Measurements from ENCODE around the gene KASH5. TPM values are rescaled to one million over a fixed set of nuclear protein-coding genes. Genes with fewer than 3 reads are reported as not detected.
A peak's percentile ranks its signal among the peaks of the same experiment; 100 is the strongest.

Gene KASH5
- total and polyA plus RNA-seq, 9 donors: 0.15 to 0.23 TPM; not detected in 7

- no peak for DNase-seq
- Histone ChIP-seq H3K27ac (no peak overlapping the region), H3K27me3 (no peaks in the 10 kb centered on the region), H3K36me3 (no peaks in the 10 kb centered on the region), H3K4me3 (no peak overlapping the region), H3K4me1 (ENCODE audit: insufficient read depth) (no peaks in the 10 kb centered on the region), H3K9me3 (no peaks in the 10 kb centered on the region)
- intact Hi-C loops (cut with DNase I): loop anchor here in 1 of 4 donors (10.0 kb wide), 1 partner anchor 81 kb away; the partner anchor contains the start of genes DKKL1 and TEAD2
- TF ChIP-seq CTCF (IDR thresholded peaks at IDR 0.05) (no peak), POLR2A (IDR thresholded peaks at IDR 0.05) (no peak), EP300 (IDR thresholded peaks at IDR 0.05) (no peak)
- 62 to 85% (median 64%) methylated on average over 3 of the region's 3 CpGs for WGBS, 3 donors
Observed at GRCh38 chr19:49445997-49446396, 57.9 kb downstream of the KASH5 start.

GRCh38 chr19:49447485-49448431 lies 59.7 kb downstream of the KASH5 start:
- intact Hi-C loops (cut with DNase I): loop anchor here in 1 of 4 donors (10.0 kb wide), 1 partner anchor 83 kb away; the partner anchor contains the start of genes DKKL1 and TEAD2
- TF ChIP-seq EP300 (IDR thresholded peaks at IDR 0.05): no peak
- no peak for TF ChIP-seq POLR2A (IDR thresholded peaks at IDR 0.05)
- TF ChIP-seq CTCF (IDR thresholded peaks at IDR 0.05): no peak
- Histone ChIP-seq H3K27ac (no peak overlapping the region), H3K4me3 (no peak overlapping the region), H3K27me3 (no peaks in the 10 kb centered on the region), H3K4me1 (ENCODE audit: insufficient read depth) (no peaks in the 10 kb centered on the region), H3K9me3 (no peaks in the 10 kb centered on the region), H3K36me3 (no peaks in the 10 kb centered on the region)
- WGBS, 3 donors: 50 to 60% (median 52%) methylated on average over 32 of the region's 32 CpGs
- peak; percentile 54 to 80 (median 67) for DNase-seq

- Histone ChIP-seq H3K36me3 (no peaks in the 10 kb centered on the region), H3K4me3 (no peak overlapping the region), H3K27ac (no peak overlapping the region), H3K4me1 (ENCODE audit: insufficient read depth) (no peaks in the 10 kb centered on the region), H3K27me3 (no peaks in the 10 kb centered on the region), H3K9me3 (no peaks in the 10 kb centered on the region)
- TF ChIP-seq POLR2A (IDR thresholded peaks at IDR 0.05) (no peak), EP300 (IDR thresholded peaks at IDR 0.05) (no peak), CTCF (IDR thresholded peaks at IDR 0.05) (no peak)
- DNase-seq: no peak
- intact Hi-C loops (cut with DNase I): loop anchor here in 1 of 4 donors (10.0 kb wide), 1 partner anchor 84 kb away; the partner anchor contains the start of genes DKKL1 and TEAD2
- WGBS, 3 donors: 87 to 93% (median 88%) methylated on average over 6 of the region's 6 CpGs
Observed at GRCh38 chr19:49448432-49448786, 60.4 kb downstream of the KASH5 start.

- TF ChIP-seq POLR2A (IDR thresholded peaks at IDR 0.05) (no peak), EP300 (IDR thresholded peaks at IDR 0.05) (no peak), CTCF (IDR thresholded peaks at IDR 0.05) (no peak)
- no peak overlapping the region for H3K4me3 ChIP-seq
- 74 to 81% (median 77%) methylated on average over 7 of the region's 7 CpGs for WGBS, 3 donors
Observed at GRCh38 chr19:49450405-49450804, 62.4 kb downstream of the KASH5 start.

More at GRCh38 chr19:49450405-49450804, 62.4 kb downstream of the KASH5 start:
- DNase-seq: no peak
- H3K27me3 ChIP-seq: no peaks in the 10 kb centered on the region
- intact Hi-C loops (cut with DNase I): no loop called here
- H3K9me3 ChIP-seq: no peaks in the 10 kb centered on the region
- no peak overlapping the region for H3K27ac ChIP-seq
- H3K4me1 ChIP-seq (ENCODE audit: insufficient read depth): no peaks in the 10 kb centered on the region
- H3K36me3 ChIP-seq: no peaks in the 10 kb centered on the region

All from ovary (tissue), 9 donors.